CD4-positive, alpha-beta T cell treated with Interferon gamma for 1 hour (primary cell): ENCODE data around the gene OR10A5.
A peak's percentile ranks its signal among the peaks of the same experiment; 100 is the strongest.
"Not testable (repeated sequence)": the region's sequence is repeated elsewhere in the genome, so short reads cannot be mapped to it uniquely, and the experiment has no call there.

ENCODE experiments used
- DNase-seq: peaks from one replicate; pipeline ENCODE4 v3.0.0-alpha.2; 2020

The OR10A5 gene

DNA sequence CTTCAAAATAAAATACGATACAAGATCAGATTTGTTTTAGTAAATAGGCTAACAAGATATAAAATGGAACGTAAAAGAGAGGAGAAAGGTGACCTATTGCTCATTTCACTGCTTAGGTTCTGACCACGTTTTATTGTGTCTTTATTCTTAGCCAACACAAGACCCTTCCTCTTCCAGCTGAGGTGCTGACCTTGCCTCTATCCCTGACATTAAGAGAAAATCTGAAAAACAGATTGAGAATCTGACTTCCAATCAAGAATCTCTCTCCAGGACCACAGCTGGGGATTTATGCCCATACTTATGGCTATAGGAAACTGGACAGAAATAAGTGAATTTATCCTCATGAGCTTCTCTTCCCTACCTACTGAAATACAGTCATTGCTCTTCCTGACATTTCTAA, at the start of gene OR10A5:
OR10A5 (plus strand) TSS at position 301 of the 400 bp plus-strand sequence; CDS start at position 301, 0 bp downstream.
- DNase-seq = no peak

DNA sequence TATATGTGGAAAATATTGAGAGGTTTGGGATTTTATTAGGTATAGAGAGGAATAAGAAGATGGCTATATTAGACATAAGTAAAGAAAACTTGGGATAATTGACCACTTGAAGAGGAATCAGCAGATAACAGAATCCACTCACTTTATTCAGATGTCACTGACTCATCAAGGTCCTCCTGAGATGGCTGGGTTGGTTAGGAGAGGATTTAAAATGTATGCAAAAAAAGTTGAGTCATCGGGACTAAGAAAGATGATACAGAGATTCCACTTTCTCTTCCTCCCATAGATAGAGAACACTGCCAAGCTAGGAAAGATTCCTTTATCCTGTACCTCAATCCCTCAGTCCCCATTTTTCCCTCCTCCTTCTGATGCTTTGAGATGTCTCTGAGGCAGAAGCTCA, 46.1 kb upstream of the OR10A5 start, which contains the start of gene OR6A2:
OR6A2 (minus strand) TSS at position 288 of the 400 bp plus-strand sequence. CDS start 3,981 bp downstream, outside the sequence.
- no peak for DNase-seq

GRCh38 chr11:6801075-6801474, 44.4 kb upstream of the OR10A5 start:
- not testable (repeated sequence) for DNase-seq

DNA sequence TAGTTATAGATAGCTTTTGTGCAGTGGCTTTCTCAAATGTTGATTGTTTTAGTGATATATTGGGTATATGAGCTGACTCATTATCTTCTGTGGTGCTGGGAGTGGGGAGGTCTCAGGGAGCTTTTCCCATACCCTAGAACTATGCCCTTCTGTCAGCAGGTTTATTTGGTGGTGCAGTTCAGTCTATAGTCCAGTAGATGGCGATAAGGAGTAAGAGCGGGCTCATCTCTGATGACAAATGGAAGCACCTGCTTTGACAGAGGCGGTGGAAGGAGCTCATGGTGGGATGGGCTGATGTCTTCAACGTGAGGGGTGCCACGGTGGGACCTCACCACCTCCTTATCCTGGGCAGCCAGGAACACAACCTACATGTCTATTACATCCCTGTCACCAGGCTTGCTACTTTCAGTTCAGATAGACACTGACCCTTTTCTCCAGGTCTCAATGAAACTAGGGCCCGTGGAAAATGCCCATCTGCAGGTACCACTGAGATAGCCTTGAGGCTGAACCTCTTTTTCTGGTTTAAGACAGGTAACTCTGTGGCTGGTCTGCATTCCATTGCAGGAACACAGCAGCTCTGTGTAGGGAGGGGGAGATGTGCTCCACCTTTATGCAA, 33.0 kb upstream of the OR10A5 start:
- peak; percentile 7 for DNase-seq

DNA sequence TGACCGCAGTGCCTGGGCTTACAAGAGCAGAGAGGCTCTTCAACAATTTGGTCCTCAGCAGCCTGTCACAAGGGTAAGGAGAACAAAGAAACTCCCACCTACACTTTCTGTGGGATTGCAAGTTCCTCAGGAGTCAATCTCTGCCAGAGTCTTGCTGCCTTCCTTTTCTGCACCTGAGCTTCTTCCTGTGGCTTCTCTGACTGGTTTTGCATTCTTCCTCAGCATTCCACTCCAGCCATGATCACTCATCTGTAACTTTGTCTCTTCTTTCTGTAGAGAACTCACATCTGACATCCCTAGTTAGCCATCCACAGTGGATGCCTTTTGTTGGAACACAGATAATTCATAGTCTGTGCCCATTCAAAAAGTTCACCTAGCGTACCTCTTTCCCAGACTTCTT, 31.8 kb upstream of the OR10A5 start:
- no peak for DNase-seq

- DNase-seq = no peak
Observed at GRCh38 chr11:6817694-6818093, 27.8 kb upstream of the OR10A5 start.

DNA sequence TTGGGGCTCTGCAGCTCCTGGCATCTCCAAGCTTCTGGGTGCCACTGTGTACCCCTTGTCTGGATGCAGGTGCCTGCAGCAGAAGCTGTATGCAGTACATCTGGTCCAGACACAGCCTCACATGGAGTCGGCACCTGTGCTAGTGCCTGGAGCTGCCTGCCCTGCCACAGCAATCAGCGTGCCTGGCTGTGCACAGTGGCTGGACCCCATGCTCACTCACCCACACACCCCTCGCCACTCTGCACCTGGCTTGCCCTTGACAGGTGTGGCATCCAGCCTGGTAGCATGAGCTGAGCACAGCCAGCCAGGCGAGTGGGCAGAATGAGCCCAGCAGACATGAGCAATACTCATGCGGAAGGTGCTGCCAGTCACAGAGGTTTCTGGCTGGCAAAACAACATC, 26.5 kb upstream of the OR10A5 start:
- DNase-seq = no peak

GRCh38 chr11:6824136-6824823, 21.2 kb upstream of the OR10A5 start:
- no peak for DNase-seq

DNA sequence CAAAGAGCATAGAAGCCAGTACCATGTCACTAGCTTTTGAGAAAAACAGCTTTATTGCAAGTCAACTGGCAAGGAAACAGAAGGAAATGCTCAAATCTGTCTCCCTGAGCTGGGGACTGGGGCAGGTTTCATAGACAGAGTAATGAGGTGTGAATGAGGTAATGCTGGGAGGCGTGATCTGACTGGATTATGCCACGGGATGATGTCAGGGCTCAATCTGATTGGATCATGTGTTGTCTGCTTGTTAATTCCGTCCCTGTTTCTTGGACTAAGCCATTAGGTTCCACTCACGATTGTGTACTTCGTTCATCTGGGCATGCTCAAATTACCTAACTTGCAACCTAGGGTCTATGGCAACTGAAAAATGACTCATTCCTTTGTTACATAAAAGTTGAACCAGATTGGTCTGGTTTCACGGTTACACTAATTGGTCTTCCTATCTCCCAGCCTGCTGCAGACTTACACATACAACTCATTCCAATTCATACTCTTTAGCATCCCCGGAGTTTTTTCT, 20.2 kb upstream of the OR10A5 start:
- no peak for DNase-seq

DNA sequence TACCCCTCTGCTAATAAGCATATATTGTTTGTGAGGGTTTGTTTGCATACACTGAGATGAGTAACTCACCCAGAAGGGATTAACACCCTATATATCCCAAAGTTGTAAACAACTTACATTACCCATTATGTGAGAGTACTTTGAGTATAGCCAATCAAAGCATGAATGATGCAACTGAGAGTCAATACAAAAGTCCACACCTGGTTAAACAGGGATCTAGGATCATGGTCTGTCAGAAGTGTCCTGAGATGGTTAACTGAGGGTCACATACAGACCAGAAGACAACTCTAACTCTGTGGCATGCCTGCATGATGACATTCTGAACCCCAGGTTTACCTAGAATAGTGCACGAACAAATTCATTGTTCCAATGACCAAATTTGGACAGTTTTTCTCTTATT, 17.4 kb upstream of the OR10A5 start:
- no peak for DNase-seq

GRCh38 chr11:6833356-6833755, 12.1 kb upstream of the OR10A5 start:
- DNase-seq = no peak

DNA sequence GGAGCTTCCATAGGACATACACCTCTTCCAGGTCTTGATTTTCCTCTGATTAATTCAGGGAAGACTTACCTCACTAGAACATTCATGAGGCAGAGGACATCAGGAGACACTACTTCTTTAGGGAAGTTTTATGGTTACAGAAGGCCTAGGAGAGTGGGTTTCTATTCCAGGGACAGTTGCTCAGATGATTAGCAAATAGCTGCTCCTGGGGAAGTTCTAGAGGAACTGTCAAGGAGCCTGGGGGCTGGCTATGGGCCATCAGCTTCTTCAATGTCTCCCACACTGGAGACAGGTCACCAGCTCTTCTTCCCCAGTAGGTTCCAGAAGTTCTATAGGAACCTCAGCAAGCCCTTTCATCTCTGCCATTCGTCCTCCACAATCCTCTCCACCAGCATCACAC, 11.5 kb upstream of the OR10A5 start:
- no peak for DNase-seq

GRCh38 chr11:6841694-6842093, 3.8 kb upstream of the OR10A5 start:
- no peak for DNase-seq

DNA sequence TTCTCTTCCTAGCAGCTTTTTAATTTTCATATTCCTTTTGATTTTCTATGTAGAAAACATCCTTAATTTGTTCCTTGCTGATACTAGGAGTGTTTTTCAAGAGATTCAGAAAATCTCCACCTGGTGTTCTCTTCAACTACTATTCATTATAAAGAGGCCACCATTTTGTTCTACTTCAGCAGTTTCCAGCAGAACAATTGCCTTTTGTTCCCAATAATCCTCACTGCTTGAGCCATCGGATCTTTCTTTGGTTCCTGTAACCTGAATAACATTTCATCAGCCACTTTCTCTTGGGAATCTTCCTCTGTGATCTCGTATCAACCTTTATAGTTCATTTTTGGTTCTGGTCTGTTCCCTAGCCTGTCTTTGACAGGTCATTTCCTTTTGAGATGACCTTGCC, 1.8 kb upstream of the OR10A5 start:
- DNase-seq = no peak

GRCh38 chr11:6844356-6844755, 1.1 kb upstream of the OR10A5 start:
- DNase-seq = no peak

DNA sequence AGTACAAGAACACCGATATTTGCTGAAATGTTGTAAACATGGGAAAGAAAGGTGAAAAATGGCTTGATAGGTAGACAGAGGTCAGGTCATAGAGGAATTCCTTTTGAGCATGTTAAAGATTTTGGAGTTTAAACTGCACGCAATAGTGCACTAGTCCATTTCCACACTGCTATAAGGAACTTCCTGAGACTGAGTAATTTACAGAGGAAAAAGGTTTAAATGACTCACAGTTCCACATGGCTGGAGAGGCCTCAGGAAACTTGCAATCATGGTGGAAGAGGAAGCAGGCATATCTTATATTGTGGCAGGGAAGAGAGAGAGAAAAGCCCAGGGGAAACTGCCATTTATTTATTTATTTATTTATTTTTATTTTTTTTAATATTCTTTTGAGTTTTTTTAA, 5.0 kb downstream of the OR10A5 start:
- no peak for DNase-seq

GRCh38 chr11:6854801-6855200, 9.3 kb downstream of the OR10A5 start:
- DNase-seq = not testable (repeated sequence)

GRCh38 chr11:6855971-6856541, 10.6 kb downstream of the OR10A5 start:
- no peak for DNase-seq

DNA sequence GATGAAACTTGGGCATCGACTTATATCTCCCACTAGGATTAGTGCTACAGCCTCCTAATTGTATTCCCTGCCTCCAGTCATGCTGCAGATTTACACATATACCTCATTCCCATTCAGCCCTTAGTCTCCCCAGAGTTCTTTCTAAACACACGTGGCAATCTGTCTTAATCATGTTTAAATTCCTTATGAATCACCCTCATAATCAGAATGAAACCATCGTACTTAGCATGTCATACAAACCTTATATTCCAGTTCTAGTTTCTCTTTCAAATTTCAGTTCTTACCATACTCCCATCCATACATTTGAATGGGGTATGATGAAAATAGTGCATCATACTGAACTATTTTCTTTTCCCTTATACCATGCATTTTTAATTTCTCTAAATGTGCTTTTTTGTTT, 11.4 kb downstream of the OR10A5 start:
- DNase-seq = no peak

DNA sequence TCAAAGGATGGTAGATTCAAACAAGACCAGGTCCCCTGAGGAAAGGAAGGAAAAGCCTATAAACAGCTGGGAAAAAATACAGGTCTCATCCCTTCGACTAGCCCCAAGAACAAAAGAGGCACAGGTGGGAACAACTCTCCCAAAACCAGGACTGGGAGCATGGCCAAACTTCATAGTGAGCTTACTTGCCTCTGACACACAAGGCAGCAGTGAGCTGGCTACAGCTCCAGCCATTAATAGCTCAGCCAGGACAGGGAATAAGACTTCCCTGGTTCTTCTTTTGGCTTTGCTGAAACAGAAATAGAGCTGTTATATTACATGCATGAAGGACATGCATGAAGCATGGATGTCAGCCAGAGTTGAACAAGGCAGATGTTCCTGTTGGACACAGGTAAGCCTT, 17.5 kb downstream of the OR10A5 start, which contains the start of gene OR10A2:
OR10A2 (plus strand) TSS at position 97 of the 400 bp plus-strand sequence. CDS start 6,698 bp downstream, outside the sequence.
- no peak for DNase-seq

DNA sequence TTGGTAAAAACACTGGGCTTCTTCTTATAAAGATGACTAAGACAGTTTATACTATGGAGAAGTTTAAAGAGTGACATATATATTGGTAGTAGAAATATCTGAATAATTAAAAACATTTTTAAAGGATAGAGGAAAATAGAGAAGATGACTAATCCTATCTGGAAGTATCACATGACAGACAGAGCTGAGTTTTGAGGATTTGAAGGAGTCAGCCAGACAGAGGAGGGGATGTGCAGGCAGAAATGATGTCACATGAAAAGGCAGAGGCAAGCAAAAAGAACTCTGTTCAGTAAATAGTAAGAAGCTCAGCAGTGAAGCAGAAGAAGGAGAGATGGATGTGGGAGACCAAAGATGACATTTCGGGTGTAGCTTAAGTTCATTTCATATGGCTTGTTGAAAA, 19.0 kb downstream of the OR10A5 start:
- DNase-seq = no peak

GRCh38 chr11:6871278-6871677, 25.8 kb downstream of the OR10A5 start:
- DNase-seq = no peak

GRCh38 chr11:6875761-6876160, 30.3 kb downstream of the OR10A5 start:
- DNase-seq = no peak

DNA sequence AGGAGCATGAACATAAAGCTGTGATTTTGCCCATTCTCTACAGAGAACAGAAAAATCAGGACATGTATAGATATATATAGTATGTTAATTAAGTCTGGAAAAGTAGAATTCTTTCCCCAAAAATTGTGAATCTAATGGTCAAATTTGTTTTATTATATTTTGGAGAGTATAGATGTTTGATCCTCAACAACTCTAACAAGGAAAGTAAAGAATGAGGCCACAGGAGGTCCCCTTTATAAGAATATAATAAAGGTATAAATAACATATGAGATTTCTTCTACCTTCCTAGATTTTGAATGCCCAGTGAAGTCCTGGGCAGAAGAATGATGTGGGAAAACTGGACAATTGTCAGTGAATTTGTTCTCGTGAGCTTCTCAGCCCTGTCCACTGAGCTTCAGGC, 30.8 kb downstream of the OR10A5 start, which contains the start of gene OR10A4:
OR10A4 (plus strand) TSS at position 301 of the 400 bp plus-strand sequence; CDS start at position 324, 23 bp downstream.
- no peak for DNase-seq
